ENCODE measurements around the gene BEND2. TPM values are rescaled to one million over a fixed set of nuclear protein-coding genes. Genes with fewer than 3 reads are reported as not detected.

BEND2 gene
- total RNA-seq, 1 experiment from 2014 or later = not detected

DNA sequence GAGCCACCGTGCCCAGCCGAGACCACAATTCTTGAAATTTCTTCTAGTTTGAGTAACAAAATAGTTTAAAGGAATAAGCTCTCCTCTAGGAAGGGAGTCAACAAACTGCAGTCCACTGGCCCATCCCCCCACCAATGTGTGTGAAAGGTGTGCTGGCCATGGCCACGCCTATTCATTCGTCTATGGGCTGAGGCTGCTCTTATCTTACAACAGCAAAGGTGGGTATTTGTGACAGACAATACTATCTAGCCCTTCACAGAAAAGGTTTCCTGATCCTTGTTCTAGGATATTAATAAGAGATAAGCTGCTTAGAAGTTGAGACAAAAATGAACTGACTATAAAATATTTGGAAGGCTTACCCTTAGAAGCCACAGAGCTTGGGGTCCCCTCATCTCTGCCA, 41.2 kb downstream of the BEND2 start:
- Histone ChIP-seq H2AFZ (ENCODE audit: low read depth, low read length, poor library complexity, severe bottlenecking) (no peak overlapping the region), H3K9me2 (ENCODE audit: insufficient read depth) (no peaks in the 10 kb centered on the region), H3K4me2 (ENCODE audit: low read length) (no peak overlapping the region), H3K36me3 (ENCODE audit: control insufficient read depth in 1 of 2, insufficient read depth in 2 of 2, low read length in 2 of 2) (no peaks in the 10 kb centered on the region), H3K79me2 (ENCODE audit: insufficient read depth, low read length) (no peaks in the 10 kb centered on the region), H3K9ac (ENCODE audit: low read length) (no peak overlapping the region), H4K20me1 (ENCODE audit: insufficient read depth) (no peaks in the 10 kb centered on the region), H3K4me3 (replicated peaks in 1 of 2; ENCODE audit: low read depth in 1 of 2, low read length in 2 of 2) (no peak overlapping the region), H3K27ac (ENCODE audit: low read depth, low read length) (no peak overlapping the region), H3K27me3 (ENCODE audit: insufficient read depth, low read length) (no peaks in the 10 kb centered on the region), H3K4me1 (ENCODE audit: control insufficient read depth in 1 of 2, insufficient read depth in 2 of 2, low read length in 2 of 2) (no peaks in the 10 kb centered on the region), H3K9me3 (ENCODE audit: control insufficient read depth in 1 of 2, insufficient read depth in 1 of 2, low read depth in 1 of 2, low read length in 2 of 2) (no peaks in the 10 kb centered on the region)
- RAD21 ChIA-PET (ENCODE audit: low non-redundant PET in 1 of 2, low total read pairs in 2 of 2, uncharacterized antibody in 2 of 2, unreplicated experiment in 2 of 2) = no interaction called here
- CTCF ChIA-PET = no interaction called here
- intact Hi-C loops (cut with micrococcal nuclease) = no loop called here
- no TSS peak for BruUV-seq (replicated peaks)
- no peak for DNase-seq (ENCODE audit: low read depth, low spot score)
- ATAC-seq = no peak
- POLR2A ChIA-PET = no interaction called here
- no peak for TF ChIP-seq JUND (IDR thresholded peaks at IDR 0.05)

- Histone ChIP-seq H3K9me2 (ENCODE audit: insufficient read depth) (no peaks in the 10 kb centered on the region), H2AFZ (ENCODE audit: low read depth, low read length, poor library complexity, severe bottlenecking) (no peak overlapping the region), H3K27me3 (ENCODE audit: insufficient read depth, low read length) (peaks cover 7% of the 10 kb centered on the region; the same call in 1 of the 2 replicates), H3K9ac (ENCODE audit: low read length) (no peak overlapping the region), H3K9me3 (ENCODE audit: control insufficient read depth in 1 of 2, insufficient read depth in 1 of 2, low read depth in 1 of 2, low read length in 2 of 2) (no peaks in the 10 kb centered on the region), H4K20me1 (ENCODE audit: insufficient read depth) (no peaks in the 10 kb centered on the region), H3K79me2 (ENCODE audit: insufficient read depth, low read length) (no peaks in the 10 kb centered on the region), H3K4me3 (replicated peaks in 1 of 2; ENCODE audit: low read depth in 1 of 2, low read length in 2 of 2) (no peak overlapping the region), H3K4me1 (ENCODE audit: control insufficient read depth in 1 of 2, insufficient read depth in 2 of 2, low read length in 2 of 2) (no peaks in the 10 kb centered on the region), H3K27ac (ENCODE audit: low read depth, low read length) (no peak overlapping the region), H3K4me2 (ENCODE audit: low read length) (no peak overlapping the region), H3K36me3 (ENCODE audit: control insufficient read depth in 1 of 2, insufficient read depth in 2 of 2, low read length in 2 of 2) (no peaks in the 10 kb centered on the region)
- CTCF ChIA-PET = no interaction called here
- ATAC-seq = no peak
- no peak for DNase-seq (ENCODE audit: low read depth, low spot score)
- POLR2A ChIA-PET = no interaction called here
- RAD21 ChIA-PET (ENCODE audit: low non-redundant PET in 1 of 2, low total read pairs in 2 of 2, uncharacterized antibody in 2 of 2, unreplicated experiment in 2 of 2) = no interaction called here
- intact Hi-C loops (cut with micrococcal nuclease) = no loop called here
- no TSS peak for BruUV-seq (replicated peaks)
- TF ChIP-seq CEBPB (IDR thresholded peaks at IDR 0.05; ENCODE audit: low read depth) (no peak), ZFX (IDR thresholded peaks at IDR 0.05) (no peak), SIN3A (IDR thresholded peaks at IDR 0.05; ENCODE audit: low read depth) (no peak), EZH2phosphoT487 (IDR thresholded peaks at IDR 0.05; ENCODE audit: borderline replicate concordance) (no peak), CTCF (IDR thresholded peaks at IDR 0.05 in 2 of 3, conservative IDR thresholded peaks at IDR 0.05 in 1 of 3; ENCODE audit: borderline replicate concordance in 1 of 3, insufficient read depth in 1 of 3, low read depth in 2 of 3, low read length in 2 of 3) (no peak), POLR2A (IDR thresholded peaks at IDR 0.05; ENCODE audit: borderline replicate concordance, extremely low read depth, insufficient read depth, insufficient read length) (no peak), EGR1 (IDR thresholded peaks at IDR 0.05; ENCODE audit: low read depth) (no peak), YY1 (IDR thresholded peaks at IDR 0.05; ENCODE audit: extremely low read depth, insufficient replicate concordance, low read depth, low read length) (no peak), ZNF274 (IDR thresholded peaks at IDR 0.05; ENCODE audit: low read depth, low read length) (no peak), RAD21 (IDR thresholded peaks at IDR 0.05; ENCODE audit: low read depth) (no peak), JUND (IDR thresholded peaks at IDR 0.05) (no peak), EZH2 (IDR thresholded peaks at IDR 0.05) (no peak), SRF (IDR thresholded peaks at IDR 0.05; ENCODE audit: low read depth) (no peak)
- TF ChIP-seq, protein P1, sequence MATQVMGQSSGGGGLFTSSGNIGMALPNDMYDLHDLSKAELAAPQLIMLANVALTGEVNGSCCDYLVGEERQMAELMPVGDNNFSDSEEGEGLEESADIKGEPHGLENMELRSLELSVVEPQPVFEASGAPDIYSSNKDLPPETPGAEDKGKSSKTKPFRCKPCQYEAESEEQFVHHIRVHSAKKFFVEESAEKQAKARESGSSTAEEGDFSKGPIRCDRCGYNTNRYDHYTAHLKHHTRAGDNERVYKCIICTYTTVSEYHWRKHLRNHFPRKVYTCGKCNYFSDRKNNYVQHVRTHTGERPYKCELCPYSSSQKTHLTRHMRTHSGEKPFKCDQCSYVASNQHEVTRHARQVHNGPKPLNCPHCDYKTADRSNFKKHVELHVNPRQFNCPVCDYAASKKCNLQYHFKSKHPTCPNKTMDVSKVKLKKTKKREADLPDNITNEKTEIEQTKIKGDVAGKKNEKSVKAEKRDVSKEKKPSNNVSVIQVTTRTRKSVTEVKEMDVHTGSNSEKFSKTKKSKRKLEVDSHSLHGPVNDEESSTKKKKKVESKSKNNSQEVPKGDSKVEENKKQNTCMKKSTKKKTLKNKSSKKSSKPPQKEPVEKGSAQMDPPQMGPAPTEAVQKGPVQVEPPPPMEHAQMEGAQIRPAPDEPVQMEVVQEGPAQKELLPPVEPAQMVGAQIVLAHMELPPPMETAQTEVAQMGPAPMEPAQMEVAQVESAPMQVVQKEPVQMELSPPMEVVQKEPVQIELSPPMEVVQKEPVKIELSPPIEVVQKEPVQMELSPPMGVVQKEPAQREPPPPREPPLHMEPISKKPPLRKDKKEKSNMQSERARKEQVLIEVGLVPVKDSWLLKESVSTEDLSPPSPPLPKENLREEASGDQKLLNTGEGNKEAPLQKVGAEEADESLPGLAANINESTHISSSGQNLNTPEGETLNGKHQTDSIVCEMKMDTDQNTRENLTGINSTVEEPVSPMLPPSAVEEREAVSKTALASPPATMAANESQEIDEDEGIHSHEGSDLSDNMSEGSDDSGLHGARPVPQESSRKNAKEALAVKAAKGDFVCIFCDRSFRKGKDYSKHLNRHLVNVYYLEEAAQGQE (IDR thresholded peaks at IDR 0.05; ENCODE audit: low read depth) = no peak
- TF ChIP-seq, protein P2, sequence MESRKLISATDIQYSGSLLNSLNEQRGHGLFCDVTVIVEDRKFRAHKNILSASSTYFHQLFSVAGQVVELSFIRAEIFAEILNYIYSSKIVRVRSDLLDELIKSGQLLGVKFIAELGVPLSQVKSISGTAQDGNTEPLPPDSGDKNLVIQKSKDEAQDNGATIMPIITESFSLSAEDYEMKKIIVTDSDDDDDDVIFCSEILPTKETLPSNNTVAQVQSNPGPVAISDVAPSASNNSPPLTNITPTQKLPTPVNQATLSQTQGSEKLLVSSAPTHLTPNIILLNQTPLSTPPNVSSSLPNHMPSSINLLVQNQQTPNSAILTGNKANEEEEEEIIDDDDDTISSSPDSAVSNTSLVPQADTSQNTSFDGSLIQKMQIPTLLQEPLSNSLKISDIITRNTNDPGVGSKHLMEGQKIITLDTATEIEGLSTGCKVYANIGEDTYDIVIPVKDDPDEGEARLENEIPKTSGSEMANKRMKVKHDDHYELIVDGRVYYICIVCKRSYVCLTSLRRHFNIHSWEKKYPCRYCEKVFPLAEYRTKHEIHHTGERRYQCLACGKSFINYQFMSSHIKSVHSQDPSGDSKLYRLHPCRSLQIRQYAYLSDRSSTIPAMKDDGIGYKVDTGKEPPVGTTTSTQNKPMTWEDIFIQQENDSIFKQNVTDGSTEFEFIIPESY (IDR thresholded peaks at IDR 0.05; ENCODE audit: extremely low read depth, insufficient replicate concordance, low read length) = no peak
Measured at GRCh38 chrX:18174971-18175370, 45.7 kb downstream of the BEND2 start.

All from HCT116 (cell line).